ENCODE data around the gene ZNF652. TPM values are rescaled to one million over a fixed set of nuclear protein-coding genes. Genes with fewer than 3 reads are reported as not detected.

ZNF652 gene
- 10 to 100 TPM; 37.7 to 42.6 TPM for total RNA-seq

DNA sequence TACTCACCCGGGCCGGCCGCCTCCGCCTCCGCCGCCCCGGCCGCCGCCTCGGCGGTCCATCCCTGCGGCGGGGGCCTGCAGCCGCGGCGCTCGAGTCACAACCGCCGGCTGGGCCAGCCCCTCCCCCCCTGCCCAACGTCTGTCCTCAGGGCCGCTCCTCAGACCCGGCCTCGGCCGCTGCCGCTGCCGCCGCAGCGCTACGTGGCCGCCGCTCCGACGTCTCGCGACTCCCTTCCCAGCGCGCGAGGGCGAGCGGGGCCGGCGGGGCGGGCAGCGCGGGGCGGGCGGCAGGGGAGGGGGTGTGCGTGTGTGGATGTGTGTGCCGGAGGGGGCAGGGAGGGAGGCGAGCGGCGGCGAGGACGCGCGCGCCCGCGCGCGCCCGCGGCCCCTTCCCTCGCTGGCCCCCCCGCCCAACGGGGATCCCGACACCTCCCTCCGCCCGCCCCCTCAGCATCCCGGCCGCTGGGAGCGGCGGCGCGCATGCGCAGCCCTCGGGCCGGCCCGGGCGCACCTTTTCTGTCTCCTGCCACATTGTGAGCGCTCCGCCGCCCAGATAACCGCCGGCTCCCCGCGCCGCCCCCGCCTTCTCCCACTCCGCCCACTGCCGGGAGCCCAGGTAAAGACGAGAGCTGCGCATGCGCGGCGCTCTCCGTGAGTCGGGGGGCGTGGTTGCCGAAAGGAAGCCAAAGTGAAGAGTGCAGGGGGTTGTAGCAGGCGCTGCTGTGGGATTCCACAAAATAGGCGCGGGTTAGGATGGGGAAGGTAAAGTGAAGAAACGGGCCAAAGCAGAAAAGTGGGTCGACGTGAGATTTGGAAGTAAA lies at the start of gene ZNF652:
Gene ZNF652 (minus strand): TSS at position 349 of the 821 bp plus-strand sequence. CDS start 44,525 bp downstream, outside the sequence.
- POLR2A ChIA-PET, result interaction anchor here (0.7 to 6.8 kb wide), 18 partner anchors 14 to 378 kb away, joined by 3 to 124 read pairs (median 4); partner anchors contain the start of gene PHB1
- no peaks in the 10 kb centered on the region for H3K9me3 Mint-ChIP-seq
- peaks cover 19% of the 10 kb centered on the region for H3K36me3 Mint-ChIP-seq (ENCODE audit: low read depth)
- CTCF ChIA-PET, result interaction anchor here (1.2 to 3.9 kb wide), 3 partner anchors 35 to 194 kb away, joined by 3 to 19 read pairs (median 3); no protein-coding TSS in a partner anchor
- DNase-seq, result peak; percentile 97
- peak within 1 kb of the TSS; percentile 95 for H3K27ac Mint-ChIP-seq
- peaks cover 63% of the 10 kb centered on the region for H3K4me1 Mint-ChIP-seq
- peak within 1 kb of the TSS; percentile 95 for H3K4me3 Mint-ChIP-seq
- no peaks in the 10 kb centered on the region for H3K27me3 Mint-ChIP-seq

DNA sequence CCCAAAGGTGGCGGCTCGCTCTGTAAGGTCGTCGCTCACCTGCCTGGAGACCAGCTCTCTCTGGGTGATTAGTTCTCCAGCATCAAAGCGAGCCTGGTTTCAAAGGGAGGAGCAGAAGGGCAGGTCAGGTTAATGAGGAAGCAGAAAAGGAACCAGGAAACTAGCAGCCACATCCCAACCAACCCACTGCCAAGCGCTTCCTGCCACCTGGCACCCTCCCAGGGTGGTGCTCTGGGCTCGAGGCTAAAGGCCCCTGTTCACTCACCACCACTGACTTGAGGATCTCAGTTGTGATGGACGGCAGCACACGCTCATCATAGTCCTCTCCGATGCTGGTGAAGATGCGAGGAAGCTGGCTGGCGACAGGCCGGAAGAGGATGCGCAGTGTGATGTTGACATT lies 47.0 kb upstream of the ZNF652 start:
- Mint-ChIP-seq H3K4me3 (no peak overlapping the region), H3K9me3 (no peaks in the 10 kb centered on the region), H3K36me3 (ENCODE audit: low read depth) (peaks cover 64% of the 10 kb centered on the region), H3K27ac (no peak overlapping the region), H3K27me3 (no peaks in the 10 kb centered on the region), H3K4me1 (peaks cover 33% of the 10 kb centered on the region)
- ChIA-PET POLR2A (no interaction called here), CTCF (interaction anchor here (0.7 to 8.5 kb wide), 10 partner anchors 10 to 496 kb away, joined by 3 to 144 read pairs (median 7); no protein-coding TSS in a partner anchor)
- DNase-seq, result no peak

DNA sequence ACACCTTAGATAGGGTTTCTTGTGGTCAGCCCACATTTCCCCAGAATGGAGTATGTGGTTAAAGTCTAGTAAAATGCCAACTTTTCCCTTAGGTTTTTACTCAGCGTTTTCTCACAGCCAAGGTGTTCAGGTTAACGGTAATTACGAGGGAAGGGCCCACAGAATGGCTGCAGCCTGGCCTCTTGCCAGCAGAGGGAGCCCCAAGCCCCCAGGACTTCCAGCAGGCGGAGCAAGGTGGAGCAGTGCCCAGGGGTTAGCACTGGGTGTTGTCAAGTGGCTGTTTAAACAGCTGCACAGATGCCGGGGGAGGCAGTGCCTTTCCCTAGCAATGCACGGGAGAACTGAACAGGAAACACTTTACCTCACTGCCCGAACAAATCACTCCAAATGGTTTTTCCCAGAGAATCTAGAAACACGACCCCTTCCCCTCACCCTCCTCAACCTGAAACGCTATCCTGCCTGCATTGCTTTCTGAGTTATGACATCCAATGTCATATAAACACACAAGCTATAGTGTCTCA lies 46.0 kb upstream of the ZNF652 start:
- H3K36me3 Mint-ChIP-seq (ENCODE audit: low read depth), result peaks cover 71% of the 10 kb centered on the region
- DNase-seq, result peak; percentile 87
- H3K9me3 Mint-ChIP-seq, result no peaks in the 10 kb centered on the region
- H3K4me1 Mint-ChIP-seq, result peaks cover 34% of the 10 kb centered on the region
- no peaks in the 10 kb centered on the region for H3K27me3 Mint-ChIP-seq
- no peak overlapping the region for H3K4me3 Mint-ChIP-seq
- peak overlapping the region; percentile 35 for H3K27ac Mint-ChIP-seq
- ChIA-PET CTCF (interaction anchor here (0.5 to 8.5 kb wide), 26 partner anchors 8 to 497 kb away, joined by 3 to 144 read pairs (median 4); no protein-coding TSS in a partner anchor), POLR2A (interaction anchor here (0.6 to 1.6 kb wide), 3 partner anchors 148 to 300 kb away, joined by 3 to 7 read pairs (median 4); partner anchors contain the start of gene SLC35B1)

DNA sequence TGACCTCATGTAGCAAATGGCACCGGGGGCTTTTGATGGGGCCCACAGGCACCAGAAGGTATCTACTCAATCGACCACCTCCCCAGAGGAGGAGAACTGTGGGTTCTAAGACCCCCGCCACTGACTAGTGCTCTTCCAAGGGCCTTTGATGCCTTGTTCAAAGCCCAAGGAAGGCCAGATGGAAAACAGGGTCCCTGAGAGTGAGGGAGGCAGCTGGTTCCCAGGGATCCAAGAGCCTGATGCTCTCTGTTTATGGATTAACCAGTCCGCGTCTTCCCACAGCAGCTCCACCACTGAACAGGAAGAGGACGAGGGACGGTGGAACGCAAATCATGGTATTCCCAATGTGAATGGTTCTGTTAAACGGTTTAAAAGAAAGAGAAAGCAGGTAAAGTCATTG lies 45.0 kb upstream of the ZNF652 start:
- POLR2A ChIA-PET, result interaction anchor here (1.2 to 1.6 kb wide), 2 partner anchors 149 to 301 kb away, joined by 3 to 7 read pairs; partner anchors contain the start of gene SLC35B1
- H3K36me3 Mint-ChIP-seq (ENCODE audit: low read depth), result peaks cover 74% of the 10 kb centered on the region
- no peak for DNase-seq

DNA sequence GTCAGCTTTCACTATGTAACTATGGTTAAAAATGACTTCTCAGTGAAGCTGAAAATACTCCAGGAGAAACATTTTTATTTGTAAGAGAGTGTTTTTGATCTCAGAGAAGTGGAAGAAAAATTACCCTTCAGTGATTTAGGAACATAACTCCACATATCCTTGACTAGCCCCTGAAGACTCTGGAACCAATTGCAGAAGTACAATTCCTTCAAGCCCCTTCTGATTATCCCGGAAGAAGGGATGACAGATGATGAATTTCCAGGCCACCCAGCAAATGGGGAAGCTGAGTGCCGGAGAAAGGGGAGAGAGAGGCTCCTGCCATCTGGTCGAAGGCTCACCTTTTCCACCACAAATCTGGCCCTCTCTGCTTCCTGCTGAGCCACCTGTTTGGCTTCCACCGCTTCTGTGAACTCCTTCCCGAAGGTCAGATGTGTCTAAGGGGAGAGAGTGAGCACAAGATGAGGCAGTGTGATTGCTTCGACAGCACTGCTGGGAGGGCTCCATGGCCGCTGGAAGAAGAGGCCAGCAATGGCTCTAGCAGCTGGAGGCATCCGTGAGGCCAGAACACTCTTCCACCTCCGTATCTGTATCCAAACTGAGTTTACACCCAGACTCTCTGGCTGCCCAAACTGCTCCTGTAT lies 44.5 kb upstream of the ZNF652 start:
- Mint-ChIP-seq H3K4me3 (no peak overlapping the region), H3K4me1 (peaks cover 31% of the 10 kb centered on the region), H3K27ac (no peak overlapping the region), H3K9me3 (no peaks in the 10 kb centered on the region), H3K27me3 (no peaks in the 10 kb centered on the region), H3K36me3 (ENCODE audit: low read depth) (peaks cover 68% of the 10 kb centered on the region)
- no peak for DNase-seq
- ChIA-PET CTCF (interaction anchor here (0.6 to 8.5 kb wide), 7 partner anchors 17 to 256 kb away, joined by 3 to 144 read pairs (median 7); no protein-coding TSS in a partner anchor), POLR2A (no interaction called here)

More for the DNA sequence above, 45.0 kb upstream of the ZNF652 start:
- Mint-ChIP-seq H3K27ac (no peak overlapping the region), H3K9me3 (no peaks in the 10 kb centered on the region), H3K4me1 (peaks cover 34% of the 10 kb centered on the region), H3K27me3 (no peaks in the 10 kb centered on the region), H3K4me3 (no peak overlapping the region)
- CTCF ChIA-PET, result interaction anchor here (0.7 to 8.5 kb wide), 15 partner anchors 8 to 149 kb away, joined by 3 to 144 read pairs (median 6); no protein-coding TSS in a partner anchor

DNA sequence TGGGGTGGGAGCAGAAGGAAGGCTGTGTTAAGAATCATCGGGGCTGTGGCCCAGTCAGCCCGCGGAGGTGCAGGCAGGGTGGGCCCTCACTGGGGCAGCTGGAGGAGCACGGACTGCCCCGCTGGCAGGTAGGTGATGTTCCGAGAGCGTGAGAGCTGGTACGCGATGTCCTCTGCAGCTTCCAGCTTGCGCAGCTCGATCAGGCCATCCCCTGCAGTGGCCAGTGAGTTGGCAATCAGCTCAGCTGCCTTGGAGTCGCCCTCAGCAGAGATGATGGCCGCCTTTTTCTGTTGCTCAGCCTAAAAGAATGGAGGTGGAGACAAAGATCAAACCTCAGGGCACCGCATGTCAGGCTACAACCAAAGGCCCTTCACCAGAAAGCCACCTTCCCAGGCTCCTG lies 42.9 kb upstream of the ZNF652 start:
- ChIA-PET POLR2A (no interaction called here), CTCF (interaction anchor here (0.6 to 1.7 kb wide), 2 partner anchors 23 to 152 kb away, joined by 3 to 7 read pairs; no protein-coding TSS in a partner anchor)
- Mint-ChIP-seq H3K36me3 (ENCODE audit: low read depth) (peaks cover 62% of the 10 kb centered on the region), H3K4me1 (peaks cover 31% of the 10 kb centered on the region), H3K4me3 (no peak overlapping the region), H3K27ac (no peak overlapping the region), H3K27me3 (no peaks in the 10 kb centered on the region), H3K9me3 (no peaks in the 10 kb centered on the region)
- DNase-seq, result no peak

DNA sequence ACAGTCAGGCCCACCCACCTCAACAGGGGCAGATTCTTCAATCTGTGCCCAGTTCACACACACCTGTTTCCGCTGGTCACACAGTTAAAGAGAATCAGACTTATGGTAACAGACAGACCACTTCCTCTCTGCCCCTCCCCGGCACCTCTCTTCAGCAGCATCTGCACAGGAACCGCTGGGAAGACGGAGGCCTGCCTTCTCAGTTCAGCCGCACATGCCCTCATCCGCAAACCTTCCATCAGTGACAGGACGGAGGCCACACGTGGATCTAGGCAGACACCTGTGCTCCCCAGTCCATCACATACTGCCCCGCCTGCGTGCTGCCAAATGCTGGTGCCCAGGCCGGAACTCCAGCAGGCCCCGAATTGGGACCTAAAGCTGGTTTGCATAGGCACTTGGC lies 42.3 kb upstream of the ZNF652 start:
- no peak overlapping the region for H3K4me3 Mint-ChIP-seq
- no peaks in the 10 kb centered on the region for H3K9me3 Mint-ChIP-seq
- no peaks in the 10 kb centered on the region for H3K27me3 Mint-ChIP-seq
- ChIA-PET CTCF (no interaction called here), POLR2A (no interaction called here)
- DNase-seq, result no peak
- H3K36me3 Mint-ChIP-seq (ENCODE audit: low read depth), result peaks cover 60% of the 10 kb centered on the region
- H3K27ac Mint-ChIP-seq, result peak overlapping the region; percentile 59
- peaks cover 31% of the 10 kb centered on the region for H3K4me1 Mint-ChIP-seq

DNA sequence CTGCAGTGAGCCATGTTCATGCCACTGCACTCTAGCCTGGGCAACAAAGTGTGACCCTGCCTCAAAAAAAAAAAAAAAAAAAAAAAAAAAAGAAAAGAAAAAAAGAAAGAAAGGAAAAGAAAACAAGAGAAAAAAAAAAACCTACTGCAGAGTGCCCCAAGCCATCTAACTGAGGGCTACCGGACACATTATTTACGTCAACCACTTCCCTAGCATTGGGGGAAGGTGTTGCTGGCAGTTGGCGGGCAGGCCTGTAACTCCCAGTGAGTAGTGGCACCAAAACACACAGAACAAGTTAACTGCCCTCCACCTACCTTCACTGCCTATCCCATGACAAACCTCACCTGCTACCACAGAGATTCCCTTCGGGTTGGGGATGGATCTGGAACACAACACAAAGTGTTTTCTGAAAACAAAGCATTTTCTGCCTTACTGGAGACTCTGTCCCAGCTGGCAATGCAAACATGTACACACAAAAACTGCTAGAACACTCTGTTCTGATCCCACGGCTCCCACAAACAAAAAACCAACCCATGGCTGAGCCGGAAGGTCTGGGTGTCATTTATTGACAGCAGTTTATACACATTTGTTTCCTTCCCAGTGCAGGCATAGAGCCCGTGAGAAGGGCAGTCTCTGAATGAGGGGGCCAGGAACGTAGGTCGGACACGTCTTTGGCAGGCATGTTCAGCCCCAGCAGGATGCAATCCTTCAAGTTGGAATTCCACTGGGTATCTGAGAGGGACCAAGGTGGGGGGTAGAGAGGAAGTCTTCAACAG lies 41.7 kb upstream of the ZNF652 start:
- Mint-ChIP-seq H3K27ac (peak overlapping the region; percentile 59), H3K36me3 (ENCODE audit: low read depth) (peaks cover 54% of the 10 kb centered on the region), H3K4me1 (peaks cover 25% of the 10 kb centered on the region), H3K4me3 (no peak overlapping the region), H3K27me3 (no peaks in the 10 kb centered on the region), H3K9me3 (no peaks in the 10 kb centered on the region)
- DNase-seq, result no peak
- POLR2A ChIA-PET, result no interaction called here
- CTCF ChIA-PET, result no interaction called here

DNA sequence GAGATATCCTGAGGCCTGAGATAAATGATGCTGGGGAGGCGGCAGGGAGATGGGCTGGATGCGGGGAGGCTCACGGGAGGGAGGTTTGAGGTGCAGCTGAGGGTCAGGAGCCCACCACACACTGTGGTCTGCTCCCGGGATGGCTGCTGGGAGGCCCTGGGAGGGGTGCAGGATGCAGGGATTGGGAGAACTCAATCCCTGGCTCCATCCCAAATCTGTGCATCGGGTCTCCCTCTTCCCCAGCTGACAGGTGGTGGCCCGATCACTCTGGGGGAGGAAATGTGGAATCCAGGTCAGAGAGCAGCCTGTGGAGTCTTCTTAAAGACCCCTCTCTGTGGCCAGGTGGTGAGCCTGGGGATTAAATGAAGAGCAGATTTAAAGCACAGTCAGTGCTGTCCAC lies 40.7 kb upstream of the ZNF652 start:
- H3K27me3 Mint-ChIP-seq, result no peaks in the 10 kb centered on the region
- H3K4me1 Mint-ChIP-seq, result peaks cover 15% of the 10 kb centered on the region
- peaks cover 44% of the 10 kb centered on the region for H3K36me3 Mint-ChIP-seq (ENCODE audit: low read depth)
- CTCF ChIA-PET, result no interaction called here
- POLR2A ChIA-PET, result no interaction called here
- DNase-seq, result no peak
- H3K27ac Mint-ChIP-seq, result no peak overlapping the region
- H3K4me3 Mint-ChIP-seq, result no peak overlapping the region
- no peaks in the 10 kb centered on the region for H3K9me3 Mint-ChIP-seq

DNA sequence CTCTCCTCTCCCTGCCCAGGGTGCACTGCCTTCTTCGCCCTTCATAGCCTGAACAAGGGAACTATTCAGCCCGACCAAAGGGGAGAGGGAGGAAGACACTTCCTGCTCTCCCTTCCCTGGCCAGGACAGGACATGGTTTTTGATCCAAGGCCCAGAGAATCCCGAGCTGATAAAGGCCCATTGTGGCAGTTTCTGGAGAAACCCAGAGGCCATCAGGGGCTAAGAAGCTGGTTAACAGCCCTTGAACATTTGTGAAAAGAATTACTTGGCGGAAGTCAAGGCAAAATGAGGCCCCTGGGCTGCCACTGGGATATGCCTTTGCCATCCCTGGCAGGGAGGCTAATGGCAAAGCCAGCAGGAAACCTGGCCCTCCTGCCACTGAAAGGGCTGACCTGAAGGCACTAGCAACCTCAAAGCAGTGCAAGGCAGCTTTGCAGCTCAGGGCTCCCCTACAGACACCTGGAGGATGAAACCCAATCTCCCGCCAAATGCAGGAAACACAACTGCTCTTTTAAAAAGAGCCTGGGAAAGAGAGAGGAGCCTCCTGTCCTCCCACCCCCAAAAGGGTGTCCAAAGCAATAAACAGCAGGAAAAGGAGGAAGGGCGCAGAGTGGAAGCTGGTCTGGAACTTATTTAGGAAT lies 40.0 kb upstream of the ZNF652 start:
- ChIA-PET CTCF (no interaction called here), POLR2A (interaction anchor here (0.7 kb wide), 1 partner anchor 11 kb away, joined by 3 read pairs; no protein-coding TSS in a partner anchor)
- peaks cover 13% of the 10 kb centered on the region for H3K4me1 Mint-ChIP-seq
- H3K27me3 Mint-ChIP-seq, result no peaks in the 10 kb centered on the region
- no peaks in the 10 kb centered on the region for H3K9me3 Mint-ChIP-seq
- H3K36me3 Mint-ChIP-seq (ENCODE audit: low read depth), result peaks cover 41% of the 10 kb centered on the region
- DNase-seq, result no peak
- H3K4me3 Mint-ChIP-seq, result no peak overlapping the region
- no peak overlapping the region for H3K27ac Mint-ChIP-seq

DNA sequence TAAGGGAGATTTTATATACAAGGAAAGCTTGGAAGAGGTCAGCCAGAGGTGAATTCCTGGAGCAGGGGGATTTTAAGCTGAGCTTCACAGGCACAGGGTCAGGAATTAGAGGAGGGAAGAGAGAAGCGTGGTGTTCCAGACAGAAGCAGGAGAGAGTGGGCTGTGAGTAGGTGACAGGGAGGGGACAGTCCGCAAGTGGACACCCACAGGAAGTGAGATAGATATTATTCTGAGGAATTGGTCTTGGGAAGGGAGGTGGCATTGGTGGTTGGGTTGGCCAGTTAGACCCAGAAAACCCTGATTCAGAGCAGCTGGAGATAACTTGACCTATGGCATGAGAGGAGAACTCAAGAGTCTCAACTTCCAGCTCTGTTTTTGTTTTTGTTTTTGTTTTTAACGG lies 37.9 kb upstream of the ZNF652 start:
- DNase-seq, result no peak
- CTCF ChIA-PET, result interaction anchor here (0.9 to 3.8 kb wide), 7 partner anchors 8 to 158 kb away, joined by 4 to 32 read pairs (median 7); partner anchors contain the start of gene PHB1

DNA sequence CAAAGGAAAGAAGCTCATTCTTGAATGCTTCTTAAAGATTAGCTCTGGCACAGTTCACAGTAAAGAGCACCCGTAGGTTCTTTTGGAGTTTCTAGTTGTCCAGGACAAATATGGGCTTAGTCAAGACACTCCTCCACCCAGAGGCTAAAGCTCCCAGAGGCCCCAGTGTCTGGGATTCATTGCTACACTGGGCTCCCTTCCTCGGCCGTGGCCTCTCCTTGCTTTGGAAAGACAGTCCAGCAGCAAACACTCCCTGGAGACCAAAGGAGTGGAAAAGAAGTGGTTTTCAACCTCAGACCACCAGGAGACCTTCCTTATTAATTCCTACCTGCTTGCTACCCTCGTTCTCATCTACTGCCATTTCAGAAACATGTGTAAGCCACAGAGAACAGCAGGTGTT lies 35.5 kb upstream of the ZNF652 start:
- Mint-ChIP-seq H3K36me3 (ENCODE audit: low read depth) (peaks cover 4% of the 10 kb centered on the region), H3K4me3 (no peak overlapping the region), H3K4me1 (peaks cover 17% of the 10 kb centered on the region), H3K27ac (no peak overlapping the region), H3K27me3 (no peaks in the 10 kb centered on the region), H3K9me3 (no peaks in the 10 kb centered on the region)
- POLR2A ChIA-PET, result interaction anchor here (1.4 kb wide), 1 partner anchor 37 kb away, joined by 3 read pairs; no protein-coding TSS in a partner anchor
- no peak for DNase-seq
- CTCF ChIA-PET, result interaction anchor here (1.0 to 3.8 kb wide), 6 partner anchors 11 to 217 kb away, joined by 3 to 32 read pairs (median 8); no protein-coding TSS in a partner anchor

More for the DNA sequence above, 37.9 kb upstream of the ZNF652 start:
- POLR2A ChIA-PET, result no interaction called here
- Mint-ChIP-seq H3K4me1 (peaks cover 14% of the 10 kb centered on the region), H3K4me3 (no peak overlapping the region), H3K9me3 (no peaks in the 10 kb centered on the region), H3K27ac (no peak overlapping the region), H3K27me3 (no peaks in the 10 kb centered on the region), H3K36me3 (ENCODE audit: low read depth) (peaks cover 21% of the 10 kb centered on the region)
